OCI-LY3 (cell line): Measurements from ENCODE around the gene CHDH.

Experiments
- H2AFZ ChIP-seq: fragments of 200-600, 300-600 bp; shearing (Covaris generic); 2 replicates; pipeline ENCODE4 v1.6.0; 2014; ENCODE audit warnings: antibody characterized with exemption, low read depth, low read length
- H3K27ac ChIP-seq: fragments of 200-600, 300-600 bp; sonication (generic); 2 replicates; pipeline ENCODE4 v1.5.1; 2014; ENCODE audit warnings: mild to moderate bottlenecking, low read length, moderate library complexity, mixed read lengths
- H3K27me3 ChIP-seq: fragments of 200-600, 300-600 bp; sonication (generic); 2 replicates; pipeline ENCODE4 v1.6.1; 2014; ENCODE audit warnings: low read depth, low read length, mixed read lengths
- H3K36me3 ChIP-seq: fragments of 200-600, 300-600 bp; sonication (generic); replicated peaks from 2 replicates; pipeline ENCODE3; 2014; ENCODE audit warnings: low read depth, low read length, mixed read lengths
- H3K4me1 ChIP-seq: fragments of 300-600, 200-600 bp; sonication (generic); 2 replicates; pipeline ENCODE4 v1.6.1; 2014; ENCODE audit warnings: low read length, mixed read lengths
- H3K4me2 ChIP-seq: fragments of 200-600, 300-600 bp; sonication (generic); 2 replicates; pipeline ENCODE4 v1.6.1; 2014; ENCODE audit warnings: low read length, mixed read lengths
- H3K4me3 ChIP-seq: fragments of 300-600, 200-600 bp; sonication (generic); 2 replicates; pipeline ENCODE4 v1.5.1; 2014; ENCODE audit warnings: antibody characterized with exemption, mild to moderate bottlenecking, low read length, moderate library complexity
- H3K79me2 ChIP-seq: fragments of 300-600, 200-600 bp; shearing (Covaris generic); 2 replicates; pipeline ENCODE4 v1.6.1; 2014; ENCODE audit warnings: mild to moderate bottlenecking, low read length, mixed read lengths
- H3K9ac ChIP-seq: fragments of 300-600, 200-600 bp; shearing (Covaris generic); 2 replicates; pipeline ENCODE4 v1.6.0; 2014; ENCODE audit warnings: mild to moderate bottlenecking, low read length, moderate library complexity
- H3K9me3 ChIP-seq: fragments of 200-600, 300-600 bp; shearing (Covaris generic); 2 replicates; pipeline ENCODE4 v1.6.1; 2014; ENCODE audit warnings: low read length, mixed read lengths; ENCODE audit not compliant: insufficient read depth
- H4K20me1 ChIP-seq: fragments of 200-600, 300-600 bp; sonication (generic); 2 replicates; pipeline ENCODE4 v1.6.1; 2016; ENCODE audit warnings: low read length, mixed read lengths; ENCODE audit not compliant: insufficient read depth
- EZH2phosphoT487 ChIP-seq: fragments of 200-600 bp; shearing (Covaris generic); IDR thresholded peaks from 2 replicates; pipeline ENCODE4 v1.6.1; 2018; ENCODE audit warnings: antibody characterized with exemption, mixed run types, low read depth
- TF ChIP-seq, protein P1 (sequence below): fragments of 200-600, 300-600 bp; sonication (generic); IDR thresholded peaks from 2 replicates; pipeline ENCODE4 v1.5.1; 2014; ENCODE audit warnings: antibody characterized with exemption, low read length, low read depth

The CHDH gene

GRCh38 chr3:53777468-53777867 lies 68.8 kb downstream of the CHDH start:
- Histone ChIP-seq H3K4me3 (no peak overlapping the region), H3K27ac (no peak overlapping the region), H2AFZ (no peak overlapping the region), H3K9ac (no peak overlapping the region), H3K27me3 (no peaks in the 10 kb centered on the region), H3K79me2 (no peaks in the 10 kb centered on the region), H3K36me3 (peaks cover 3% of the 10 kb centered on the region), H4K20me1 (no peaks in the 10 kb centered on the region), H3K4me1 (peaks cover 37% of the 10 kb centered on the region), H3K4me2 (no peak overlapping the region), H3K9me3 (no peaks in the 10 kb centered on the region)
- TF ChIP-seq, protein P1, sequence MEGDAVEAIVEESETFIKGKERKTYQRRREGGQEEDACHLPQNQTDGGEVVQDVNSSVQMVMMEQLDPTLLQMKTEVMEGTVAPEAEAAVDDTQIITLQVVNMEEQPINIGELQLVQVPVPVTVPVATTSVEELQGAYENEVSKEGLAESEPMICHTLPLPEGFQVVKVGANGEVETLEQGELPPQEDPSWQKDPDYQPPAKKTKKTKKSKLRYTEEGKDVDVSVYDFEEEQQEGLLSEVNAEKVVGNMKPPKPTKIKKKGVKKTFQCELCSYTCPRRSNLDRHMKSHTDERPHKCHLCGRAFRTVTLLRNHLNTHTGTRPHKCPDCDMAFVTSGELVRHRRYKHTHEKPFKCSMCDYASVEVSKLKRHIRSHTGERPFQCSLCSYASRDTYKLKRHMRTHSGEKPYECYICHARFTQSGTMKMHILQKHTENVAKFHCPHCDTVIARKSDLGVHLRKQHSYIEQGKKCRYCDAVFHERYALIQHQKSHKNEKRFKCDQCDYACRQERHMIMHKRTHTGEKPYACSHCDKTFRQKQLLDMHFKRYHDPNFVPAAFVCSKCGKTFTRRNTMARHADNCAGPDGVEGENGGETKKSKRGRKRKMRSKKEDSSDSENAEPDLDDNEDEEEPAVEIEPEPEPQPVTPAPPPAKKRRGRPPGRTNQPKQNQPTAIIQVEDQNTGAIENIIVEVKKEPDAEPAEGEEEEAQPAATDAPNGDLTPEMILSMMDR: no peak
- TF ChIP-seq EZH2phosphoT487: no peak

DNA sequence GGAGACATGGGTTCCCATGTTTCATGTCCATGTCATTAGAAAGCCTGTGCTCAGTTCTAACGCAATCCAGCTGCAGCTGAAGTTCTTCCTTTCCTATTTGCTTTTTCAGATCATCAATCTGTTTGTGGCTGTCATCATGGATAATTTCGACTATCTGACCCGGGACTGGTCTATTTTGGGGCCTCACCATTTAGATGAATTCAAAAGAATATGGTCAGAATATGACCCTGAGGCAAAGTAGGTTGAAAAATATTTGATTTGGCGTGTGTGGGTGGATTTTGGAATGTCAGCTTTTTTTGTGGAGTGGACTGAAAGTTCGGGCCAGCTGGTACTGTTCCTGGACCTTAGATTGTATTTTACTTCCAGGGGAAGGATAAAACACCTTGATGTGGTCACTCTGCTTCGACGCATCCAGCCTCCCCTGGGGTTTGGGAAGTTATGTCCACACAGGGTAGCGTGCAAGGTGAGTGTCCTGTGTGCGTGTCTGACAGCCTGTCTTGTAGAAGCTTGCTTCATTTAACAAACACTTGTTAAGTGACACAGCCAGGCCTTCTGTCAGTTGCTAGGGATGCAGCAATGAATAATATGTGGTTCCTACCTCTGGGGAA lies 69.6 kb downstream of the CHDH start:
- no peak overlapping the region for H2AFZ ChIP-seq
- H3K36me3 ChIP-seq: peaks cover 3% of the 10 kb centered on the region
- no peak overlapping the region for H3K9ac ChIP-seq
- H3K27me3 ChIP-seq: no peaks in the 10 kb centered on the region
- peaks cover 46% of the 10 kb centered on the region for H3K4me1 ChIP-seq
- no peak overlapping the region for H3K4me2 ChIP-seq
- TF ChIP-seq EZH2phosphoT487: no peak
- TF ChIP-seq, protein P1: no peak
- no peaks in the 10 kb centered on the region for H3K9me3 ChIP-seq
- H3K79me2 ChIP-seq: no peaks in the 10 kb centered on the region
- H4K20me1 ChIP-seq: no peaks in the 10 kb centered on the region
- no peak overlapping the region for H3K27ac ChIP-seq
- H3K4me3 ChIP-seq: no peak overlapping the region

DNA sequence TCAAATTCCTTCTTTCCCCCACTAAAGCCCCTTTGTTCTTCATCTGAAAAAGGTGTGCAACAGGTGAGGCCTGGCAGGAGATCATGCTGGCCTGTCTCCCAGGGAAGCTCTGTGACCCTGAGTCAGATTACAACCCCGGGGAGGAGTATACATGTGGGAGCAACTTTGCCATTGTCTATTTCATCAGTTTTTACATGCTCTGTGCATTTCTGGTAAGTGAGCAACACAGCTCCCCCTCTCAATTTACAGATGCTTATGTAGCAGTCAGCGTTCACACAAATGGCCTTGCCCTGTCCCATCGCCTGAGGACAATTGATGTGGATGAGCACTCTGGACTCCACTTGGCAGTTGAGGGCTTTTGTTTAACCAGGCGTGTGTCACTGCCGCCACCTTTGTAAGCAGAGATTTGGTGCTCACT lies 70.4 kb downstream of the CHDH start:
- Histone ChIP-seq H4K20me1 (no peaks in the 10 kb centered on the region), H3K27me3 (no peaks in the 10 kb centered on the region), H3K36me3 (peaks cover 3% of the 10 kb centered on the region), H3K4me1 (peaks cover 53% of the 10 kb centered on the region), H3K79me2 (no peaks in the 10 kb centered on the region), H3K27ac (peak overlapping the region; percentile 94; the same call in 1 of the 2 replicates), H2AFZ (no peak overlapping the region), H3K9ac (no peak overlapping the region), H3K4me2 (0 out of 2 replicates have a peak overlapping the region, but pooled peaks have one; percentile 8), H3K4me3 (no peak overlapping the region), H3K9me3 (no peaks in the 10 kb centered on the region)
- no peak for TF ChIP-seq EZH2phosphoT487
- TF ChIP-seq, protein P1: no peak

GRCh38 chr3:53775018-53775417 lies 71.2 kb downstream of the CHDH start:
- peaks cover 3% of the 10 kb centered on the region for H3K36me3 ChIP-seq
- peak overlapping the region; percentile 94 for H3K27ac ChIP-seq
- H4K20me1 ChIP-seq: no peaks in the 10 kb centered on the region
- H3K4me1 ChIP-seq: peaks cover 62% of the 10 kb centered on the region
- TF ChIP-seq EZH2phosphoT487: no peak
- TF ChIP-seq, protein P1: no peak
- peak overlapping the region; percentile 72 for H3K9ac ChIP-seq
- H3K4me3 ChIP-seq: peak overlapping the region; percentile 56
- no peak overlapping the region for H2AFZ ChIP-seq
- no peaks in the 10 kb centered on the region for H3K79me2 ChIP-seq
- no peaks in the 10 kb centered on the region for H3K9me3 ChIP-seq
- peak overlapping the region; percentile 72 for H3K4me2 ChIP-seq
- H3K27me3 ChIP-seq: no peaks in the 10 kb centered on the region
